PC-3 (cell line): ENCODE data around the gene EIF2A. TPM values are rescaled to one million over a fixed set of nuclear protein-coding genes. Genes with fewer than 3 reads are reported as not detected.

Experiments
- ATAC-seq: fragments of 200-7000 bp; cut with Tn5 transposase; 2 replicates; pipeline ENCODE4 v1.9.1; 2020; ENCODE audit warnings: mild to moderate bottlenecking, moderate library complexity
- BruUV-seq: library from RNA; stranded (reverse); fragments of 400-500 nt; replicated peaks from 2 replicates; lab custom pipeline; 2021; lab: Mats Ljungman, UMichigan
- CTCF ChIA-PET: fragments of 300-600 bp; sonication (Branson Sonifier 250); formaldehyde crosslinking; loops from one replicate; lab custom pipeline; 2022; ENCODE audit warnings: antibody characterized with exemption; lab: Charles Lee
- POLR2A ChIA-PET: fragments of 300-600 bp; sonication (Branson Sonifier 250); formaldehyde crosslinking; loops from one replicate; lab custom pipeline; 2022; ENCODE audit warnings: antibody characterized with exemption; ENCODE audit not compliant: unreplicated experiment; lab: Charles Lee
- DNase-seq: peaks from one replicate; pipeline ENCODE4 v3.0.0-alpha.2; 2015
- H2AFZ ChIP-seq: fragments of 300-600 bp; sonication (generic); 2 replicates; pipeline ENCODE4 v1.6.0; 2016; ENCODE audit warnings: antibody characterized with exemption, low read length
- H3F3A ChIP-seq: fragments of 300-600 bp; sonication (generic); one replicate; pipeline ENCODE4 v1.6.0; 2017; ENCODE audit warnings: antibody characterized with exemption, low read length, control low read depth, mild to moderate bottlenecking; ENCODE audit not compliant: unreplicated experiment
- H3K27ac ChIP-seq: fragments of 300-600 bp; sonication (generic); 2 replicates; pipeline ENCODE4 v1.5.1; 2016; ENCODE audit warnings: mild to moderate bottlenecking, low read length
- H3K27me3 ChIP-seq: fragments of 300-600 bp; sonication (generic); 2 replicates; pipeline ENCODE4 v1.6.1; 2016; ENCODE audit warnings: low read length, mixed read lengths
- H3K36me3 ChIP-seq: fragments of 300-600 bp; sonication (generic); 2 replicates; pipeline ENCODE4 v1.6.1; 2016; ENCODE audit warnings: low read depth, mixed run types, low read length, mixed read lengths
- H3K4me1 ChIP-seq: fragments of 300-600 bp; sonication (generic); 2 replicates; pipeline ENCODE4 v1.5.1; 2016; ENCODE audit warnings: low read length; ENCODE audit not compliant: insufficient read depth
- H3K4me2 ChIP-seq: fragments of 300-600 bp; sonication (generic); 2 replicates; pipeline ENCODE4 v1.6.0; 2016; ENCODE audit warnings: low read length
- H3K4me3 ChIP-seq: fragments of 300-600 bp; sonication (generic); 2 replicates; pipeline ENCODE4 v1.5.1; 2016; ENCODE audit warnings: mild to moderate bottlenecking, low read length, mixed read lengths
- H3K79me2 ChIP-seq: fragments of 300-600 bp; sonication (generic); 2 replicates; pipeline ENCODE4 v1.6.1; 2017; ENCODE audit warnings: low read length, mixed read lengths
- H3K9ac ChIP-seq: fragments of 300-600 bp; sonication (generic); 2 replicates; pipeline ENCODE4 v1.6.0; 2016; ENCODE audit warnings: mild to moderate bottlenecking, low read length
- H3K9me2 ChIP-seq: fragments of 300-600 bp; sonication (generic); replicated peaks from 2 replicates; pipeline ENCODE4 v1.6.1; 2016; ENCODE audit warnings: mixed run types, low read length, mixed read lengths
- H3K9me3 ChIP-seq: fragments of 300-600 bp; sonication (generic); 2 replicates; pipeline ENCODE4 v1.6.1; 2016; ENCODE audit warnings: low read length, mixed read lengths
- H4K20me1 ChIP-seq: fragments of 300-600 bp; sonication (generic); 2 replicates; pipeline ENCODE4 v1.6.1; 2016; ENCODE audit warnings: low read length, mixed read lengths
- CTCF ChIP-seq: fragments of 300-600 bp; sonication (generic); conservative IDR thresholded peaks from 2 replicates; pipeline ENCODE4 v1.5.1; 2017; ENCODE audit warnings: antibody characterized with exemption, low read depth, mild to moderate bottlenecking, low read length
- EZH2 ChIP-seq: fragments of 300-600 bp; sonication (generic); IDR thresholded peaks from one replicate; pipeline ENCODE4 v1.6.1; 2017; ENCODE audit warnings: antibody characterized with exemption, mild to moderate bottlenecking, low read length; ENCODE audit not compliant: unreplicated experiment
- EZH2phosphoT487 ChIP-seq: fragments of 300-600 bp; sonication (generic); IDR thresholded peaks from 2 replicates; pipeline ENCODE4 v1.6.1; 2018; ENCODE audit warnings: mild to moderate bottlenecking, antibody characterized with exemption, low read length, borderline replicate concordance
- intact Hi-C: fragments of 100-400 bp; cut with micrococcal nuclease; formaldehyde crosslinking; loops from 2 replicates; pipeline ENCODE4 v1.9.0; 2023
- total RNA-seq: library from RNA; depleted of rRNA; stranded (reverse); fragments of >200 nt; gene quantifications from 2 replicates; pipeline ENCODE4 v1.2.3, GENCODE V29; 2014

The EIF2A gene
- total RNA-seq, 1 experiment from 2014 or later = 92.4 TPM

DNA sequence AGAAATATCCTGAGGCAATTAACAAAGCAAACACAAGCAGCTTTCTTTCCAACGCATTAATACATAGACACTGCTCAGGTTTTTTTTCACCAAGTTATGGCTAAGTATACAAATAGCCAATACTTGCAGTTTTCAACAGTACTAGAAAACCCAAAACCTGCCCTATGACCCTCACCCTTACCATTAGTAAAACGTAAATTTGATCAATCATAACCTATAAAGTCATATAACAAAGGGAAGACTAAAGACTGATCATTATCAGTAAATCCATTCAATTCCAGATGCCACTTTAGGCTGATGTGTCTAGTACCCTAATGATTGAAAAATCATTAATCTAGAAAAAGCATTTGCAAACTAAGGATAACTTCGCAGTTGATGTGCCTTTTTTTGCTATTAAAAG, 3.5 kb upstream of the EIF2A start:
- DNase-seq (no peak), ATAC-seq (no peak)
- intact Hi-C loops = no loop called here
- Histone ChIP-seq H3K27me3 (no peaks in the 10 kb centered on the region), H4K20me1 (peaks cover 38% of the 10 kb centered on the region), H3K27ac (no peak overlapping the region), H2AFZ (no peak overlapping the region), H3K4me1 (peaks cover 23% of the 10 kb centered on the region), H3K4me3 (no peak overlapping the region), H3K36me3 (peaks cover 29% of the 10 kb centered on the region), H3K9ac (no peak overlapping the region), H3K4me2 (peak overlapping the region; percentile 86; the same call in 1 of the 2 replicates), H3F3A (no peaks in the 10 kb centered on the region), H3K9me2 (no peaks in the 10 kb centered on the region), H3K9me3 (no peaks in the 10 kb centered on the region), H3K79me2 (peaks cover 57% of the 10 kb centered on the region)
- BruUV-seq = no TSS peak
- TF ChIP-seq EZH2phosphoT487 (no peak), EZH2 (no peak), CTCF (no peak)
- ChIA-PET POLR2A (no interaction called here), CTCF (no interaction called here)

GRCh38 chr3:150543531-150543930, 3.1 kb upstream of the EIF2A start:
- Histone ChIP-seq H3K9me3 (no peaks in the 10 kb centered on the region), H4K20me1 (peaks cover 38% of the 10 kb centered on the region), H2AFZ (no peak overlapping the region), H3K27me3 (no peaks in the 10 kb centered on the region), H3K4me1 (peaks cover 27% of the 10 kb centered on the region), H3K79me2 (peaks cover 61% of the 10 kb centered on the region), H3K4me2 (peak overlapping the region; percentile 86), H3K4me3 (peak overlapping the region; percentile 77; the same call in 1 of the 2 replicates), H3K27ac (peak overlapping the region; percentile 2; the same call in 1 of the 2 replicates), H3K9me2 (no peaks in the 10 kb centered on the region), H3K9ac (no peak overlapping the region), H3F3A (no peaks in the 10 kb centered on the region), H3K36me3 (peaks cover 29% of the 10 kb centered on the region)
- ChIA-PET POLR2A (no interaction called here), CTCF (no interaction called here)
- intact Hi-C loops = no loop called here
- no peak for TF ChIP-seq EZH2
- TF ChIP-seq CTCF = no peak
- no peak for TF ChIP-seq EZH2phosphoT487
- no peak for ATAC-seq
- no peak for DNase-seq
- BruUV-seq = no TSS peak

DNA sequence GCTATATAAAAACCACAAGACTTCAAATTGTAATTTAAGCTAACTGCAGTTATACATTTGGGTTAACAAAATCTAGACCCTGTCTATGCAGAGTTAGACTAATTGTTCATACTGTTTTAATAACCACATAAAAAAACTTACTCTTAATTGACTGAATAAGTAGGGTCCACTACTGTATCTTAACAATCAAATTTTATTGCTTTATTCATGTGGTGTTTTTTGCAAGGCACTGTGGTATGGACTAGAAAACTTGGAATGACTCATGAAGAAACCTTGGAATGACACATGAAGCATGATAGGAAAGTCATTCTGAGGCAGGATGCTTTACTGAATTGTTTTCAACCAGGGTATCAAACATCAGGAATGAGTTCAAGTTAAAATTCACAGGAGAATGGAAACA, 2.5 kb upstream of the EIF2A start:
- Histone ChIP-seq H3K4me1 (peaks cover 28% of the 10 kb centered on the region), H3K4me2 (peak overlapping the region; percentile 86), H3K9me3 (no peaks in the 10 kb centered on the region), H3K9me2 (no peaks in the 10 kb centered on the region), H3F3A (no peaks in the 10 kb centered on the region), H4K20me1 (peaks cover 38% of the 10 kb centered on the region), H3K79me2 (peaks cover 67% of the 10 kb centered on the region), H3K36me3 (peaks cover 29% of the 10 kb centered on the region), H2AFZ (no peak overlapping the region), H3K9ac (no peak overlapping the region), H3K27me3 (no peaks in the 10 kb centered on the region), H3K27ac (peak overlapping the region; percentile 2; the same call in 1 of the 2 replicates), H3K4me3 (peak overlapping the region; percentile 77)
- ATAC-seq (peak; percentile 1; the same call in 1 of the 2 replicates), DNase-seq (peak; percentile 81)
- ChIA-PET POLR2A (no interaction called here), CTCF (interaction anchor here (0.6 kb wide), 1 partner anchor 135 kb away, joined by 3 read pairs; no protein-coding TSS in a partner anchor)
- intact Hi-C loops = no loop called here
- BruUV-seq = no TSS peak
- TF ChIP-seq EZH2phosphoT487 (no peak), CTCF (no peak), EZH2 (no peak)
